ENCODE results near the gene VKORC1.
A peak's percentile ranks its signal among the peaks of the same experiment; 100 is the strongest.

VKORC1 gene

DNA sequence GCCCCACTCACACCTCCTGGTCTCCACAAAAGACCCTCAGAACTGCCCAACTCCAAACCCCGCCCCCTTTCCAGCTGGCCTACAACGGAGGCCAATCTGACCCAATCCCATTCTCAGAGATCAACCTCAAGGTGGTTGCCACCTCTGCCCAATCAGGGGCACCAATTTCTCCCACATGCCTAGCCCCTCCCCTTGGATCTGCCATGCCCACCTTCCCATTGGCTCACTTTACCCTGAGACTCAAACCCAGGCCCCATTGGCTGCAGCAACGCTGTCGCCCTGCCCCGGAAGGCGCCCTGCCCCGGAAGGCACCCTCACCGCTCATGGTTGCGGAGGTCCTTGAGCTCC, 31.1 kb downstream of the VKORC1 start:
- DNase-seq (ENCODE audit: low read depth): no peak

DNA sequence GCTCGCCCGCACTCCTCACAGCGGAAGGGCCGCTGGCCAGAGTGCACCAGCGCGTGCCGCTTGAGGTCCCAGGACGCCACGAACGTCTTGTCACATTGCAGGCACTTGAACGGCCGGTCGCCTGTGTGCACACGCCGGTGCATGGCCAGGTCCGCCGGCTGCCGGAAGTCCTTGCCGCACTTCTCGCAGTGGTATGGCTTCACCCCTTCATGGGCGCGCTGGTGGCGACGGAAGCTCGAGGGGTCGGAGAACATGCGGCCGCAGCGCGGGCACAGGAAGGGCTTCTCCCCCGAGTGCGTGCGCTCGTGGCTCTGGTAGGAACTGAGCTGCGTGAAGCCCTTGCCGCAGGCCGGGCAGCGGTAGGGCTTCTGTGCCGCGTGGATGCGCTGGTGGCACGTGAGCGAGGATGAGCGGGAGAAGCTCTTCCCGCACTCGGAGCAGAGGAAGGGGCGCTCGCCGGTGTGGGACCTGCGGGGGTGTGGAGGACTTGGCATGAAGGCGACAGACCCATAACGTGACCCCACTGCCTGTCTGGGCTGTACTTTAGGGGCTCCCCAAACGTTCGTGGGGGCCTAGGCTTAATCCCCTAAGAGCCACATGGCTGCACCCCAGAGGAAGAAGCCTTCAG, 32.7 kb downstream of the VKORC1 start:
- no peak for DNase-seq (ENCODE audit: low read depth)

DNA sequence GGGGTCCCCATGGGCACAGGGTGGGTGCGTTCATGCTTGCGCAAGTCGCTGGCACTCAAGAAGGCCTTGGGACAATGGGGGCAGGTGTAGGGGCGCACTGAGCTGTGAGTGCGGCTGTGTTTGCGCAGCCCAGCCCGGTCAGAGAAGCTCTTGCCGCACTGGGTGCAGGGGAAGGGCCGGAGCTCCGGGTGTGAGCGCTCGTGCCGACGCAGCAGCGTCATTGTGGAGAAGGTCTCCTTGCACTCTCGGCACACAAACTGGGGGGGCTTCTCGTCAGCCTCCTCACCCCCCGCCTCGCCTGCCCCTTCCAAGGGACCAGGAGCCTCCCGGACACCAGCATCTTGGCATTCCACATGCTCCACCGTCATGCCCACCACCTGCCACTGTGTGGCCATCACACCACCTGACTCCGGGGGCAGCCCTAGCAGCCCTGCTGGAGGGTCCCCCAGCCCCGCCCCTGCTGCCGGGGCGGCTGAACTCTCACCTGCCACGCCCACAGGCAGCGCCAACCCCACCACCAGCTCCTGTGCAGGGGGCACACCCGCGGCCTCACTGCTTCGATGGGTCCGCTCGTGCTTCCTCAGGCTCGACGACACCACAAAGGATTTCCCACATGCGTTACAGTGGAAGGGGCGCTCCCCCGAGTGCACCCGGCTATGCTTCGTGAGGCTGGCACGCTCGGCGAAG, 33.3 kb downstream of the VKORC1 start:
- no peak for DNase-seq (ENCODE audit: low read depth)

DNA sequence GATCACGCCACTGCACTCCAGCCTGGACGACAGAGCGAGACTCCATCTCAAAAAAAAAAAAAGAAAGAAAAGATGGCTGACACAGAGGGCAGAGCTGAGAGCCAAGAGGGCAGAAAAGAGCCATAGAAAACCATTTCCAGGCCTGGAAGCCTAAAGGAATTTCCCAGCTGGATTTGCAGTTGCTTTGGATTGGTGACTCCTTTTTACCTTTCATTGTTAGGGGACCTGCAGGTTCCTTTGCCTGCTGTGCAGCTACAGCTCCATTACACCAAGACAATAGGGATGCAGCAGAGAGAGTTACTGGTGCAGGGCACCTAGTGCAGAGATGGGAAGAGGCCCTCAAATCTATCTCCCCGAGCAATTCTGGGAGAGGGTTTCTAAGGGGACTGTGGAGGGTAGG, 39.0 kb downstream of the VKORC1 start:
- DNase-seq (ENCODE audit: low read depth): no peak

DNA sequence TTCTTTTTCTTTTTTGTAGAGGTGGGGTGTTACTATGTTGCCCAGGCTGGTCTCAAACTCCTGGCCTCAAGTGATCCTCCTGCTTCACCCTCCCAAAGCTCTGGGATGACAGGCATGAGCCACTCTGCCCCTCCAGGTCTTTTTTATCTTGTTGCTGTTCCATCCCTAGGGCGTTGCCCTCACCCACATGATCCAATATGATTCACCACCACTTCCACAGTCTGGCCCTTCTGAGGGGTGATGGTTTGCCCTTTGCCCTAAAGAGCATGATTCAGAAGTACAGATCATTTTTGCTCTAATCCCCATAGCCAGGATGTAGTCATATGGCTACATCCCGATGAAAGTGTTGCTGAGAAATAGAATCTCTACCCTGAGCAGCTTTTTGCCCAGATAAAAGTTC, 42.5 kb downstream of the VKORC1 start:
- DNase-seq (ENCODE audit: low read depth): peak; percentile 96

DNA sequence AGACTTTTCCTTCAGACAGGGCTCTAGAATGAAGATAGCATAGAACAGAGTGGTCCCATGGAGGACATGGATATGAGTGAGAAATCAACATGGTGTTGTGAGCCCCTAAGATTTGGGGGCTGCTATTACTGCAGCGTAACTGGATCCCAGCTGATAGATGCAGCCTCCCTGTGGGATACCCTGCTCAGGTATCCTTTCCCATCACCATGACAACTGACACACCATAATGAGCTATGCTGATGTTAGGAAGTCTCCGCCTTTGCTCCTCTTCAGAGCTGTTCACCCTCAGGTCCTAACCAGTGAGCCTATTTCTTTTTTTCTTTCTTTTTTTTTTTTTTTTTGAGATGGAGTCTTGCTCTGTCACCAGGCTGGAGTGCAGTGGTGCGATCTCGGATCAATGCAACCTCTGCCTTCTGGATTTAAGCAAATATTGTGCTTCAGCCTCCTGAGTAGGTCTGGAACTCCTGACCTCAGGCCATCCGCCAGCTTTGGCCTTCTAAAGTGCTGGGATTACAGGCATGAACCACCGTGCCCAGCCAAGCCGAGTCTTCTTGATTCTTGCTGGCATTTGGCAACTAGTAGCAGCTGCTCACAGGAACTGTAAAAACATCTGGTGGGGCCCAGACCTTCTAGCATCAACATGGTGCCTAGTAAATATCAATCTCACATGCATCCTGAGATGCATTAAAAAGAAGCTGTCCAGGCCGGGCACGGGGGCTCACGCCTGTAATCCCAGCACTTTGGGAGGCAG, 44.1 kb downstream of the VKORC1 start:
- no peak for DNase-seq (ENCODE audit: low read depth)

DNA sequence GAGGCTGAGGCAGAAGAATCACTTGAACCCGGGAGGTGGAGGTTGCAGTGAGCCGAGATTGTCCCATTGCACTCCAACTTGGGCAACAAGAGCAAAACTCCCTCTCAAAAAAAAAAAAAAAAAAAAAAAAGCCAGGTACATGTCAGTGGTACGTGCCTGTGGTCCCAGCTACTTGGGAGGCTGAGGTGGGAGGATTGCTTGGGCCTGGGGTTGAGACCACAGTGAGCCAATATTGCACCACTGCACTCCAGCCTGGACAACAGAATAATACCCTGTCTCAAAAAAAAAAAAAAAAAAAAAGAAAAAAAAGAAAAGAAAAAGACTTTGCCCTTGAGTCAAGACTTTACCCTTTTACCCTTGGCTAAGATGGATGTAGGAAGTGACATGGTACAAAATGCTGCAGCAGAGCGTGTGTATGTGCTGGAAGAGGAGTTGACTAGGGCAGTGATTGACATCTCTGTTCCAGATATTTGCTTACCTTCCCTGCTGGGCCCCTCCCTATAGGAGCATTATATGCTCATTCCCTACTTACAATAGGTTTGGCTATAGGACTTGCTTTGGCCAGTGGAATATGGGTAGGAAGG, 50.6 kb downstream of the VKORC1 start:
- no peak for DNase-seq (ENCODE audit: low read depth)

DNA sequence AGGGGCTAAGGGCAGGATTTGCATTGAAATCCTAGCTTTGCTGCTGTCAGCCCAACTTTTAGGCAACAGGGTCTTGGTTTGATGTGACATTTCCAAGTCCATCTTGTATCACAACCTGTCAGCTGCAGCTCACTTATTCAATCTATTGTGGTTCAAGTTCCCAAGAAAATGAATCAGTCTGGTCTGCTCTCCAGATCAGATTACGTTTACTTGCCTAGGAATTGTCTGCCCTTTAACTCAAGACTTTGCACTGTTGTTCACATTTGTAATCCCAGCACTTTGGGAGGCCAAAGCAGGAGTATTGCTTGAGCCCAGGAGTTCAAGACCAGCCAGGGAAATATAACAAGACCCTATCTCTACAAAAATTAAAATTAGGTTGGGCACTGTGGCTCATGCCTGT, 51.2 kb downstream of the VKORC1 start:
- no peak for DNase-seq (ENCODE audit: low read depth)

DNA sequence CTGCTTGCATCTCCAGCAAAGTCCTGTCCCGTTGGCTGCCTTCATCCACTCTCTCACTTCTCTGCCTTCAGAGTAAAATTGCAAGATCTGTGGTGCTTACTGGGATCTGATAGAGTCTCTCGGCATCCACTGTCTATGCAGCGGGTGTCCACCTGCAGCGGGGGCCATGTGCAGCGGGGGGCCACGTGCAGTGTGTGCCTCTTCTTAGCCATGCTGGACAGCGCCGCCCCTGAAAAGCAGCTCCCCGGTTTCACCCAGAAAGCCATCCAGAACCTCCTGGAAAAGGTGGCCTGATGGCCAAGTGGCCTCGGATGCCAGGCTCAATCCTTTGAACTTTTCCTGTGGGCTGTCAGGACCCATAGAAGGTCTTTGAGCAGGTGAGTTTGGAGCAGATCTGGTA, 51.7 kb downstream of the VKORC1 start:
- no peak for DNase-seq (ENCODE audit: low read depth)

All from EH (cell line).